GM15510 (cell line): ENCODE data around the gene ERMAP.

Experiments used
- POLR2A ChIP-seq: IDR thresholded peaks from 3 replicates; pipeline ENCODE4 v1.6.1; 2011; ENCODE audit warnings: borderline replicate concordance; ENCODE audit not compliant: insufficient read length; ENCODE audit errors: extremely low read depth

ERMAP gene

GRCh38 chr1:42797414-42797813 lies 19.5 kb upstream of the ERMAP start:
- no peak for TF ChIP-seq POLR2A

GRCh38 chr1:42797979-42798378 lies 18.9 kb upstream of the ERMAP start:
- no peak for TF ChIP-seq POLR2A

GRCh38 chr1:42801832-42802473 lies 15.0 kb upstream of the ERMAP start:
- TF ChIP-seq POLR2A = no peak

- TF ChIP-seq POLR2A = no peak
Observed at GRCh38 chr1:42806171-42806570, 10.8 kb upstream of the ERMAP start.

- no peak for TF ChIP-seq POLR2A
Observed at GRCh38 chr1:42806593-42806992, 10.3 kb upstream of the ERMAP start.

- TF ChIP-seq POLR2A = no peak
Observed at GRCh38 chr1:42807056-42807668, 9.8 kb upstream of the ERMAP start.

- TF ChIP-seq POLR2A = no peak
Observed at GRCh38 chr1:42815941-42816584, 859 bp upstream of the ERMAP start.

- no peak for TF ChIP-seq POLR2A
Observed at GRCh38 chr1:42817440-42817767, 482 bp downstream of the ERMAP start.

GRCh38 chr1:42817976-42818375 lies 1.1 kb downstream of the ERMAP start:
- no peak for TF ChIP-seq POLR2A

- no peak for TF ChIP-seq POLR2A
Observed at GRCh38 chr1:42820813-42821212, 3.9 kb downstream of the ERMAP start.

- no peak for TF ChIP-seq POLR2A
Observed at GRCh38 chr1:42821690-42822089, 4.8 kb downstream of the ERMAP start.

- TF ChIP-seq POLR2A = no peak
Observed at GRCh38 chr1:42822800-42823392, 6.0 kb downstream of the ERMAP start.

GRCh38 chr1:42824481-42825035 lies 7.6 kb downstream of the ERMAP start:
- no peak for TF ChIP-seq POLR2A

- TF ChIP-seq POLR2A = no peak
Observed at GRCh38 chr1:42825036-42825851, 8.3 kb downstream of the ERMAP start.

- no peak for TF ChIP-seq POLR2A
Observed at GRCh38 chr1:42830631-42831030, 13.7 kb downstream of the ERMAP start.

- no peak for TF ChIP-seq POLR2A
Observed at GRCh38 chr1:42831273-42831672, 14.4 kb downstream of the ERMAP start.
